ENCODE data around the gene COL16A1.
"Not testable (repeated sequence)": the region's sequence is repeated elsewhere in the genome, so short reads cannot be mapped to it uniquely, and the experiment has no call there.

COL16A1 gene

DNA sequence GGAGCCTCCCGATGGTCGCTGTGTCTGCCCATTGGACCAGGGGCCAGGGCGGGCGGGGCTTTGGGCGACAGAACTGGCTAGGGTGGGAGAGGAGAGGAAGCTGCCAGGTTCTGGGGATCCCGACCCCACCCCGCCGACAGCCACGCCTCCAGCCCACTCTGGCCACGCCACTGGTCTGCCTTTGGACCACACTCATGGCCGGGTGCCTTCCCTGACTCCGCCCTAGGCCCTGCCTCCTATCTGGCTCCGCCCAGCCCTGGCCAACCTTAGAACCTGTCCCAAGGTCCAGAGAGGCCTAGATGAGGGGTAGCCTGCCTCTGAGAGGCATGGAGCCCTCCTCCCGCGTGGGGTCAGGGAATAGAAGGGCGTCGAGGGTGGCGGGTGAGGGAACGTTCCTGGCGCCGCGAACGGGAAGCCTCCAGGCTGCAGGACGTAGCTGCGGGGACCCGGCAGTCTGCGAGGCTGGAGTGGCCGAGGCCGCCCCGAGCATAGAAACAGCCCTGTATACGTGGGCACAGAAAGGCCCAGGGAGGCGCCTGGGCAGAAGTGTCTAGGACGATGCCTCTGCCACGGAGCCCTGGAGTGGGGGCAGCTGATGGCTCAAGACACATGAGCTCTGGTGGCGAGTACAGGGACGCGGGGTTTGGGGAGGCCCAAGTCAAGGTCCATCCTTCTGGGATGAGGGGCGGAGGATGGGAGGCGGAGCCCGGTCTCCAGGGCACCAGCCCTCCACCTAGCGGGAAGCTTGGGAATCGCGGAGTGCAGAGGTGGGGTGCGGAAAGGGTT is 11.5 kb upstream of the COL16A1 start:
- peak overlapping the region; percentile 80 for H3K9ac ChIP-seq (ENCODE audit: insufficient read length, low read depth)
- peak; percentile 88 for DNase-seq (ENCODE audit: low read depth, low spot score)
- no peaks in the 10 kb centered on the region for H3K9me3 ChIP-seq (ENCODE audit: insufficient read depth, low read length)
- H3K36me3 ChIP-seq (ENCODE audit: insufficient read depth, insufficient read length, low read length), result no peaks in the 10 kb centered on the region
- H3K4me3 ChIP-seq (ENCODE audit: insufficient read length, low read depth), result peak overlapping the region; percentile 66
- no peak for TF ChIP-seq SUZ12 (IDR thresholded peaks at IDR 0.05; ENCODE audit: extremely low read depth, insufficient read depth, insufficient read length)
- TF ChIP-seq YY1 (IDR thresholded peaks at IDR 0.05; ENCODE audit: insufficient read depth, insufficient read length), result no peak
- no peak for TF ChIP-seq ZNF274 (IDR thresholded peaks at IDR 0.05; ENCODE audit: low read depth, low read length)
- H3K27me3 ChIP-seq (ENCODE audit: insufficient read depth, insufficient read length), result no peaks in the 10 kb centered on the region
- H3K4me1 ChIP-seq (ENCODE audit: insufficient read depth, insufficient read length), result peaks cover 36% of the 10 kb centered on the region

DNA sequence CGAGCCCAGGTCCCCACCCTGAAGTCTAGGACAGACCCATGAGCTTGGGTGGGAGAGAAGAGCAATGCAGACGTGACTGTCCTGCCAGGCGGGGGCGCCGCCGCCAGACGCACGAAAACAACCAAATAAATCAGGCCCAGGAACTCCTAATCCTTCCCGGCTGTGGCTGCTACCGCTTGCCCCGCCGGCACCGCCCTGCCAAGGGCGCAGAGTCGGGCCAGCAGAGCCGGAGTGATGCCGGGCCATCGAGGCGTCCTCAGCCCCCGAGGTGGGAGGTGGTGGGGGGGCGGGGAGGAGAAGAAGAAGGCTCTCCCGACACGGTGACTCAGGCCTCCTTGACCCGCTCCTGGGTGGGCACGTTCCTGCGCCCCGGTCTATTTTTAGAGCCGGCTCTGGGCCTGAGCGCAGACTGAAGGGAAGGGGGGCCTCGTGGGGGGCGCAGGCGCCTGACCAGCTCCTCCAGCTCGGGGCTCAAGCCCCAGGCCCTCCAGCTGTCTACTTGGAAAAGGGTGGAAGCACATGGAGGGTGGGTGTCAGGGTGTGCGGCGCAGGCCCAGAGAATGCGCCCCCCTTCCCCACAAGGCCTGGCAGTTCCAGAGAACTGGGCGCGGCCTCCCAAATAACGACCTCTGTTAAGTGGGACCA is 10.7 kb upstream of the COL16A1 start:
- peak overlapping the region; percentile 66 for H3K4me3 ChIP-seq (ENCODE audit: insufficient read length, low read depth)
- DNase-seq (ENCODE audit: low read depth, low spot score), result peak; percentile 74
- no peak for TF ChIP-seq ZNF274 (IDR thresholded peaks at IDR 0.05; ENCODE audit: low read depth, low read length)
- TF ChIP-seq SUZ12 (IDR thresholded peaks at IDR 0.05; ENCODE audit: extremely low read depth, insufficient read depth, insufficient read length), result no peak
- TF ChIP-seq YY1 (IDR thresholded peaks at IDR 0.05; ENCODE audit: insufficient read depth, insufficient read length), result no peak
- no peaks in the 10 kb centered on the region for H3K27me3 ChIP-seq (ENCODE audit: insufficient read depth, insufficient read length)
- no peaks in the 10 kb centered on the region for H3K36me3 ChIP-seq (ENCODE audit: insufficient read depth, insufficient read length, low read length)
- peaks cover 36% of the 10 kb centered on the region for H3K4me1 ChIP-seq (ENCODE audit: insufficient read depth, insufficient read length)
- peak overlapping the region; percentile 80 for H3K9ac ChIP-seq (ENCODE audit: insufficient read length, low read depth)
- no peaks in the 10 kb centered on the region for H3K9me3 ChIP-seq (ENCODE audit: insufficient read depth, low read length)

DNA sequence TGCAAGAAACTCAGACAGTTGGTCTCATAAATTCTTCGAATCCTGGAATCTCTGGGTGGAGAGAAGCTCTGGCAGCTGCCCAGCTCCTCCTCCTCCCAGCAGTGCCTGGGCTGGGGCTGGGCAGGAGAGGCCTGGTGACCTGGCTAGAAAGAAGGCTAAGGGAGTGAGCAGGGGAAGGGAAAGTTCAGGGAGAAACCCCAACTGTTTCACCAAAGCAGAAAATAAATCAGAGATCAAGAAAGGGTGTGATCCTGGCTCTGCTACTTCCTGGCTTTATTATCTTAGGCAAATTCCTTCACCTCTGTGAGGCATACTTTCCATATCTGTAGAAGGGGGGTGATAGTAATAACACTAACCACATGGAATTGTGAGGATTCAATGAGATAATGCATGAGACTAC is 8.8 kb upstream of the COL16A1 start:
- Histone ChIP-seq H3K36me3 (ENCODE audit: insufficient read depth, insufficient read length, low read length) (no peaks in the 10 kb centered on the region), H3K4me3 (ENCODE audit: insufficient read length, low read depth) (no peak overlapping the region), H3K9me3 (ENCODE audit: insufficient read depth, low read length) (no peaks in the 10 kb centered on the region), H3K4me1 (ENCODE audit: insufficient read depth, insufficient read length) (peaks cover 22% of the 10 kb centered on the region), H3K27me3 (ENCODE audit: insufficient read depth, insufficient read length) (no peaks in the 10 kb centered on the region), H3K9ac (ENCODE audit: insufficient read length, low read depth) (no peak overlapping the region)
- TF ChIP-seq YY1 (IDR thresholded peaks at IDR 0.05; ENCODE audit: insufficient read depth, insufficient read length) (no peak), SUZ12 (IDR thresholded peaks at IDR 0.05; ENCODE audit: extremely low read depth, insufficient read depth, insufficient read length) (no peak), ZNF274 (IDR thresholded peaks at IDR 0.05; ENCODE audit: low read depth, low read length) (no peak)
- no peak for DNase-seq (ENCODE audit: low read depth, low spot score)

DNA sequence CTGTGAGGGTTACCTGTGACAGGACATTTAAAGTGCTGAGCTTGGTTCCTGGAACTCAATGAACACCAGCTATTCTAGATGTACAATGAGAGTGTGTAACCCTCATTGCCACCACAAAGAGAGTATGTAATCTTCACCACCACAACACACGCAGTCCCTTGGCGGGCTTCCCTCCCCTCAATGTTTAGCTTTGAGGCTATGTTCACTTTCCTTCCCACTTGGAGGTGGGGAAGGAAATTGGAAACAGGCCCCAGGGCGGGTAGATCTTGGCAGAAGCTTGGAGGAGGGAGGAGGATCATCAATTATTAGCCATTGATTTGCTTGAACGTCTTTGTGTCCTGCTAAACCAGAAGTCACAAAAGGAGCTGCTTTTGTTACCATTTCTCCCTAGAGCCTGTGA is 8.3 kb upstream of the COL16A1 start:
- Histone ChIP-seq H3K27me3 (ENCODE audit: insufficient read depth, insufficient read length) (no peaks in the 10 kb centered on the region), H3K9ac (ENCODE audit: insufficient read length, low read depth) (no peak overlapping the region)

DNA sequence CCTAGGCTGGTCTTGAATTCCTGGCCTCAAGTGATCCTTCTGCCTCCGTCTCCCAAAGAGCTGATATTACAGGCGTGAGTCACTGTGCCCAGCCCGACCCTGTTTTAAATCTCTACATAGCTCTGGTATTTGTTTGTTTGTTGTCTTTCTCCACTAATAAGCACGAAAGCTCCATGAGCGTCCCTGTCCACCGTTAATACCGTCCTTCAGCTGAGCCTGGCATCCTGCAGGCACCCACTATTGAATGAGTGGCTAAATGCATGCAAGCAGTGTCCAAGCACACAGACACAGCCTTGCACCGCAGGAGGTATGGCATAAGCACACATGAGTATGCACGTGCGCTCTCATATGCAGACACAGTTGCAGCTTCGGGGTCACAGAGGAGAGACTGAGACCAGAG is 4.5 kb upstream of the COL16A1 start:
- H3K9ac ChIP-seq (ENCODE audit: insufficient read length, low read depth), result no peak overlapping the region

More for the DNA sequence above, 8.3 kb upstream of the COL16A1 start:
- no peak for TF ChIP-seq SUZ12 (IDR thresholded peaks at IDR 0.05; ENCODE audit: extremely low read depth, insufficient read depth, insufficient read length)
- TF ChIP-seq ZNF274 (IDR thresholded peaks at IDR 0.05; ENCODE audit: low read depth, low read length), result no peak
- no peak for TF ChIP-seq YY1 (IDR thresholded peaks at IDR 0.05; ENCODE audit: insufficient read depth, insufficient read length)
- Histone ChIP-seq H3K4me1 (ENCODE audit: insufficient read depth, insufficient read length) (peaks cover 18% of the 10 kb centered on the region), H3K4me3 (ENCODE audit: insufficient read length, low read depth) (no peak overlapping the region), H3K9me3 (ENCODE audit: insufficient read depth, low read length) (no peaks in the 10 kb centered on the region), H3K36me3 (ENCODE audit: insufficient read depth, insufficient read length, low read length) (no peaks in the 10 kb centered on the region)
- no peak for DNase-seq (ENCODE audit: low read depth, low spot score)

DNA sequence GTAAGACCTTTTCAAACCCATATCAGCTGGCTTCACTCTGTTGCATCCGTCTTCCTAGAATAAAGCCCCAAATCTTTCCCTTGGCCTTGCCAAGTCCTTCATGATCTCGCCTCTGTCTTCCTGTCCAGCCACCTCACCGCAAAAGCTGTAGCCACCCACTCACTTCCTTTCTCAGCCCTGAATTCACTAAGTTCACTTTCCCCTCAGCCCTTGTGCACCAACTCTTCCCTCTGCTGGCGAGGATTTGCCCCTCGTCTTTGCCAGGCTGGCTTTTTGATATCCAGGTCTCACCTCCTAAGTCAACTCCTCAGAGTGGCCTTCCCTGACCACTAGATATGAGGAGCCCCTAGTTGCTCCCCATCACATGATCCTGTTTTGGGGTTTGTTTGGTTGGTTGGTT is 3.9 kb upstream of the COL16A1 start:
- Histone ChIP-seq H3K9me3 (ENCODE audit: insufficient read depth, low read length) (no peaks in the 10 kb centered on the region), H3K4me1 (ENCODE audit: insufficient read depth, insufficient read length) (peaks cover 24% of the 10 kb centered on the region), H3K36me3 (ENCODE audit: insufficient read depth, insufficient read length, low read length) (no peaks in the 10 kb centered on the region), H3K4me3 (ENCODE audit: insufficient read length, low read depth) (no peak overlapping the region), H3K9ac (ENCODE audit: insufficient read length, low read depth) (no peak overlapping the region), H3K27me3 (ENCODE audit: insufficient read depth, insufficient read length) (no peaks in the 10 kb centered on the region)
- DNase-seq (ENCODE audit: low read depth, low spot score), result no peak
- TF ChIP-seq YY1 (IDR thresholded peaks at IDR 0.05; ENCODE audit: insufficient read depth, insufficient read length), result no peak
- no peak for TF ChIP-seq SUZ12 (IDR thresholded peaks at IDR 0.05; ENCODE audit: extremely low read depth, insufficient read depth, insufficient read length)
- no peak for TF ChIP-seq ZNF274 (IDR thresholded peaks at IDR 0.05; ENCODE audit: low read depth, low read length)

More for the DNA sequence above, 4.5 kb upstream of the COL16A1 start:
- TF ChIP-seq SUZ12 (IDR thresholded peaks at IDR 0.05; ENCODE audit: extremely low read depth, insufficient read depth, insufficient read length), result no peak
- TF ChIP-seq YY1 (IDR thresholded peaks at IDR 0.05; ENCODE audit: insufficient read depth, insufficient read length), result no peak
- no peak for TF ChIP-seq ZNF274 (IDR thresholded peaks at IDR 0.05; ENCODE audit: low read depth, low read length)
- Histone ChIP-seq H3K36me3 (ENCODE audit: insufficient read depth, insufficient read length, low read length) (no peaks in the 10 kb centered on the region), H3K4me1 (ENCODE audit: insufficient read depth, insufficient read length) (peaks cover 24% of the 10 kb centered on the region), H3K9me3 (ENCODE audit: insufficient read depth, low read length) (no peaks in the 10 kb centered on the region), H3K27me3 (ENCODE audit: insufficient read depth, insufficient read length) (no peaks in the 10 kb centered on the region), H3K4me3 (ENCODE audit: insufficient read length, low read depth) (no peak overlapping the region)
- DNase-seq (ENCODE audit: low read depth, low spot score), result no peak

DNA sequence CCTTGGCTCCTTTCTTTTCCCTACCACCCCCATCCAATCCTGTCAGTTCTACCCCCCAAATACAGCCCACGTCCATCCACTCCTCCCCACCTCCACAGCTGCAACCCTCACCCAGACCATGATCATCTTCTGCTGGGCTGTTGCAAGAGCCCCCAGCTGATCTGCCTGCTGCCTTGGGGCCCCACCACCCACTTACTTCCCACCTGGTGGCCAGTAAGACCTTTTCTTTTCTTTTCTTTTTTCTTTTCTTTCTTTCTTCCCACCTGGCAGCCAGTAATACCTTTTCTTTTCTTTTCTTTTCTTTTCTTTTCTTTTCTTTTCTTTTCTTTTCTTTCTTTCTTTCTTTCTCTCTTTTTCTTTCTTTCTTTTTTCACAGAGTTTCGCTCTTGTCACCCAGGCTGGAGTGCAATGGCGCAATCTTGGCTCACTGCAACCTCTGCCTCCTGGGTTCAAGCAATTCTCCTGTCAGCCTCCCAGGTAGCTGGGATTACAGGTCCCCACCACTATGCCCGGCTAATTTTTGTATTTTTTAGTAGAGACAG is 3.3 kb upstream of the COL16A1 start:
- not testable (repeated sequence) for H3K27me3 ChIP-seq (ENCODE audit: insufficient read depth, insufficient read length); H3K4me3 ChIP-seq (ENCODE audit: insufficient read length, low read depth); DNase-seq (ENCODE audit: low read depth, low spot score); H3K36me3 ChIP-seq (ENCODE audit: insufficient read depth, insufficient read length, low read length); H3K9me3 ChIP-seq (ENCODE audit: insufficient read depth, low read length); H3K9ac ChIP-seq (ENCODE audit: insufficient read length, low read depth)
- H3K4me1 ChIP-seq (ENCODE audit: insufficient read depth, insufficient read length), result peaks cover 23% of the 10 kb centered on the region
